Islet of Langerhans (tissue), 1 donor: Measurements from ENCODE around the gene ST14.
"Not testable (repeated sequence)": the region's sequence is repeated elsewhere in the genome, so short reads cannot be mapped to it uniquely, and the experiment has no call there.

Experiments used
- FAIRE-seq: peaks from one replicate; lab custom pipeline; 2011; peaks lifted over from hg19 to GRCh38; lab: Jason Lieb, UNC

ST14 gene

DNA sequence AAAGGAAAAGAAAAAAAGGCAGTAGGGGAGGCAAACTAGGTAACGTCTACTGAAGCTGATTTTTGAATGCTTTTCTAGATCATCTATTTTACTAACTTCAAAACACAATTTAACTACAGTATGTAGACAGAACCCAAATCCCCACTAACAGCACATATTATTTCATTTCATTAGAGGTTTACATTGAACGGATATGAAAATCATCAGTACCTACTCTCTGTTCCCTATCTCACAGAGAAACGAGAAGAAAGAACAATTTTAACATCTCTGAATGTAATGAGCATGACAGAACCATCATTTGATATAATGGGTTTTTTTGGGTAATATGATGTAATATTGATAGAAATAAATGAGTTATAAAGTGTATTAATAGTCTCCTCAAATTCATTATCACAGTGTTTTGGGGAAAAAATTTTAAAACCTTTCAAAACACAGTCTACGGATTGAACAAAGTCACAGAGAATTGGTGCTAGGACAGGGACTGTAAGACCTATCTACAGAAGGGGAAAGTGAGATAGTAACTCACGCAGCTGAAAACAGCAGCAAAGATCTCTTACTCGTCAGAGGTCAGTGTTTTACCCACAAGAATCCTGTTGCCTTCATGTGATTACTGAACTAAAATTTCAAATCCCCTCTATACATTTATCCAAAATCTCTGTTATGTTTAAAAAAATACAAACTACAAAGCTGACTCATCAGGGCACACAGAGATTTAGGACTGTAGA, 77.9 kb downstream of the ST14 start:
- no peak for FAIRE-seq

- peak; percentile 49 for FAIRE-seq
Observed at GRCh38 chr11:130241713-130242112, 82.1 kb downstream of the ST14 start.

DNA sequence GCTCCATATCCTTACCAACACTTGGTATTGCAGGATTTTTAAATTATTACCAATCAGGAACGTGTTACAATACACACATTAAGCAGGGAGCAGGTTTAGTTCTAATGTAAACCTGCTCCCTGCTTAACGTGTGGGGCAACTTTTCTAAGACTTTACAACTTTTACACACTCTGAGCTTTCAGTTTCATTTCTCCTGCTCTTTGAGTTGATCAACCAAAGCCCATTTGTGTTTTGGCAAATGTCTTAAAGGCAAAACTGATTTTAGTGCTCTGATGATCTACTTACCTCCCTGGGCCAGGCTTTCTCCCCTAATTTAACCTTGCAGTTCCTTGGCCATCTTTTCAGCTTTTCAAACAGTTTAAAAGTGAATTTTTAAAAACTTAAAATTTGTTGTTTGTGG, 84.2 kb downstream of the ST14 start:
- FAIRE-seq: no peak

DNA sequence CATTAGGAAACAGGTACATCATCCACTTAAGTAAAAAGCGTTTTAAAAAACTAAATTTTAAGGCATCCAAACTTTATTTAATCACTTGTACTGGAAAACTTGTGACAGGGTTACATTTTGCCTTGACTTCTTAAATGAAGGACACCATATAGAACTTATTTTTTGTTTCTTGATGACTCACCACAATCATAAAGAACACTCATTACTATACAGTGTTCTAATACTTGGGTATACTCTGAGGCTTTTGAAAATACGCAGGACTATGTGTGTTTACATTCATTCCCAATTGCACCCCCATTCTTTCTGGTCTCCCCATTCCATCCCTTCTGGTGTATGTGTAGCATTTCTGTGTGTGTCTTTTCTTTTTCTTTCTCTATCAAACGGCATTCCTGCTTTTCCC, 85.3 kb downstream of the ST14 start:
- FAIRE-seq: no peak

DNA sequence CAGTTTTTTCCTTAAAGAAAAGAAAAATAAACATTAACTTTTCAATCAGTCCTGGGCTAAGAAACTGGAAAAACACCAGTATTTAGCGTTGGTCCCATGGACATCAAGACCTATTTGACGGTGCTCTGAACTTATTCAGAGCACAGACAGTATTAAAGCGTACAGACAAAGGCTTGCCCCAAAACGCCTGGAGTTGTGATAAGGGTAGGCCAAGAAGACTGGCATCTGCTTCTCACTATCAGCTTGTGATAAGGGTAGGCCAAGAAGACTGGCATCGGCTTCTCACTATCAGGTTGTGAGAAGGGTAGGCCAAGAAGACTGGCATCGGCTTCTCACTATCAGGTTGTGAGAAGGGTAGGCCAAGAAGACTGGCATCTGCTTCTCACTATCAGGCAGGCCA, 85.8 kb downstream of the ST14 start:
- FAIRE-seq: not testable (repeated sequence)

- no peak for FAIRE-seq
Observed at GRCh38 chr11:130246270-130246669, 86.7 kb downstream of the ST14 start.

DNA sequence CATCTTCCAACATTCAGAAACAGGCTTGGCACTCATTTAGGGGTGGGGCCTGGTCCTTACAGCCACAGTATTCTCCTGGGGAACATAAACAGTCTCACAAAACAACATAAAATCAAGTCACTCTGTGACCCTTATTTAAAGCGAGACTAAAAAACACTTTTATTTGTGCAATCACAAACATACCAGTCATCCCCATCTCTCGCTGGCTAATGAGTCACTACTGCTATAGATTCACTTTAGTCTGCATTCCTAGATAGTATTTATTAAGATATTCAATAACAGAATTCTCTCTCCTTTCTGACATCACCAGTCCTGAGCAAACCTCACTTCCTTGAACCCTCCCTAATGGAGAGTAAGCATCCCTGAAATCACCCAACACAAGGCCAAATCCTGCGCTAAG, 87.2 kb downstream of the ST14 start:
- no peak for FAIRE-seq

DNA sequence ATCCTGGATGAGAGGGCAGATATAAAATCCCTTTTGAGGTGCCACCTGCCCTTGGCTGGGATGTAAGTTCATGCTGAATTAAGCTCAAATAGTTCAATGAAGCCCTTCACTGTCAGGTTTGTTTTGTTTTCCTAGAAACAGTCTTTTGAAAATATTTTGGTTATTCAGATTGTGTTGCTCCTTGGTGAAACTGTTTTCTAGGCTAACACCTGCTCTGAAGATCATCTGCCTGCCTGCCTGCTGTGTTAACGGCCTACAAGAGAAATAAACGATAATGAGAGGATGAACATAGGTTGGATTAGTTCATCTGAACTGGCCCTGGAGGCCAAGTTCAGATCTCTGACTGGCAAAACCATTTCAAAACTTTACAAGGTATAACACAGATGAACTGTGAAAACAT, 87.7 kb downstream of the ST14 start:
- FAIRE-seq: no peak

GRCh38 chr11:130249371-130249770, 89.8 kb downstream of the ST14 start:
- no peak for FAIRE-seq

- not testable (repeated sequence) for FAIRE-seq
Observed at GRCh38 chr11:130249929-130250328, 90.3 kb downstream of the ST14 start.

DNA sequence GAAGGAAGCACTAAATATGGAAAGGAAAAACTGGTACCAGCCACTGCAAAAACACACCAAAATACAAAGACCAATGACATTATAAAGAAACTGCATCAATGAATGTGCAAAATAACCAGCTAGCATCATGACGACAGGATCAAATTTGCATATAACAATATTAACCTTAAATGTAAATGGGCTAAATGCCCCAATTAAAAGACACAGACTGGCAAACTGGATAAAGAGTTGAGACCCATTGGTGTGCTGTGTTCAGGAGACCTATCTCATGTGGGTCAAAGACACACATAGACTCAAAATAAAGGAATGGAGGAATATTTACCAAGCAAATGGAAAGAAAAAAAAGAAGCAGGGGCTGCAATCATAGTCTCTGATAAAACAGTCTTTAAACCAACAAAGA, 92.2 kb downstream of the ST14 start:
- FAIRE-seq: not testable (repeated sequence)
